Thyroid gland (tissue), 4 donors: ENCODE results near the gene CCDC3. TPM values are rescaled to one million over a fixed set of nuclear protein-coding genes. Genes with fewer than 3 reads are reported as not detected.

Experiments
- DNase-seq, 2 donors: peaks; one replicate each; pipeline ENCODE4 v3.0.0-alpha.2; 2019
- H3K27ac ChIP-seq, 3 donors: fragments of 200-600 bp; sonication (generic); 1 replicate in 2 of 3; 2 replicates in 1 of 3; pipeline ENCODE4 v1.5.1; 2016 to 2019; ENCODE audit warnings: mild to moderate bottlenecking in 1 of 3, moderate library complexity in 1 of 3
- H3K27me3 ChIP-seq: fragments of 200-600 bp; sonication (generic); one replicate; pipeline ENCODE4 v1.5.1; 2019
- H3K36me3 ChIP-seq, 2 donors: fragments of 200-600 bp; sonication (generic); one replicate each; pipeline ENCODE4 v1.5.1; 2016 to 2019
- H3K4me1 ChIP-seq, 2 donors: fragments of 200-600 bp; sonication (generic); one replicate each; pipeline ENCODE4 v1.5.1; 2017 to 2019
- H3K4me3 ChIP-seq, 3 donors: fragments of 200-600 bp; sonication (generic); replicated peaks in 1 of 3; 1 replicate in 2 of 3; 2 replicates in 1 of 3; pipeline ENCODE4 v1.5.1; 2016; ENCODE audit warnings: mild to moderate bottlenecking in 1 of 3
- H3K9me3 ChIP-seq: fragments of 200-600 bp; sonication (generic); one replicate; pipeline ENCODE4 v1.5.1; 2017
- POLR2A ChIP-seq, 2 donors: fragments of 450-650 bp; IDR thresholded peaks; one replicate each; pipeline ENCODE4 v1.6.1; 2017; ENCODE audit warnings: antibody characterized with exemption in 2 of 2, mild to moderate bottlenecking in 2 of 2, moderate library complexity in 1 of 2
- WGBS, 2 donors: methylation state at CpG; one replicate each; pipeline ENCODE4 v1.1.5; 2017; 5-methylcytosine and 5-hydroxymethylcytosine counted together
- intact Hi-C: fragments of 100-400 bp; cut with DNase I; formaldehyde crosslinking; loops from one replicate; pipeline ENCODE4 v1.15.1; 2023
- total RNA-seq, 4 donors: library from RNA; depleted of rRNA; stranded (reverse); fragments of >200 nt; gene quantifications; one replicate each; pipeline ENCODE4 v1.2.3, GENCODE V29; 2016
- TF ChIP-seq, protein P1 (sequence below), 6 experiments: fragments of 200-600 bp in 3 of 6; fragments of 450-650 bp in 3 of 6; sonication (generic) in 3 of 6; IDR thresholded peaks; one replicate each; pipeline ENCODE4 v1.5.1; 2016 to 2019; ENCODE audit warnings: antibody characterized with exemption in 6 of 6, mild to moderate bottlenecking in 2 of 6, inconsistent platforms in 1 of 6, moderate library complexity in 1 of 6

The CCDC3 gene
- 10 to 100 TPM in 1 of 4 donors, 1 to 10 TPM in 3; 4.7 to 18.7 (median 7.3) TPM for total RNA-seq

DNA sequence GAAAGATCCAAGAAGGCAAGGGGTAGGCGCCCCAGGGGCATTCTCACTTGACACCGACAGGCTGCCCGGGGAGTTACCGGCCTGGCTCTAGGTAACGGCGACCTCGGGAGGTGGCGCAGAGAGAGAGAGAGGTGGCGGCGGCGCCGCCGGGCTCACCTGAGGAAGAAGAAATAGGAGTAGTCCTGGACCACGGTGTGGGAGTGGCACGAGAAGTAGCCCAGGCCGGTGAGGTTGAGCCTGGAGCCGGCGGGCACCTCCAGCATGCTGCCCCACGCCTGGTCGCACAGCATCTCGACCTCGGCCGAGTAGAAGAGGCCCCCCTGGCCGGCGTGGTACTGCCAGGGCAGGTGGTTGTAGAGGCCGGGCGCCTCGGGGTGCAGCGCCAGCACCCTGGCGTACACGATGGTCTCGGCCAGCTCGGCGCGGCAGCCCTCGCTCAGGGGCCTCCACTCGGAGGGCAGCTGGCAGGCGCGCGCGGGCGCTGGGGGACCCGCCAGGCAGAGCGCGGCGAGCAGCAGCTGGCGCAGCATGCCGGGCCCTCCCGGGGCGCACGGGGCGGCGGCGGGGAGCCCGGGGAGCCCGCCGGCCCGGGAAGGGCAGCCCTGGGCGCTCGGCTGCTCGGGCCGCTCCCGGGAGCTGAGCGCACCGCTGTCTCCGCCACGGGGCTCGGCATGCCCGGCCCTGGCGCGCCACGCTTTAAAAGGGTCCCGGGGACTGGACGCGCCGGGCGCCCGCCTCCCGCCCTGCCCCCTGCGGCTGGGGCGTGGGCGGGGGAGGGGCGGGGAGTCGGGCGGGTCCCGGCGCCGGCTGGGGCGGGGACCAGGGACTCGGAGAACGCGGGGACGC, at the start of gene CCDC3:
Gene CCDC3, minus strand, starts transcription at position 673 of the 846 bp plus-strand sequence. Its CDS starts 143 bp downstream, at position 530.
- Histone ChIP-seq H3K27ac (no peak within 1 kb of the TSS), H3K27me3 (no peaks in the 10 kb centered on the region), H3K36me3 (no peaks in the 10 kb centered on the region), H3K4me1 (no peaks in the 10 kb centered on the region), H3K4me3 (peak within 1 kb of the TSS in 1 of 3 donors; percentile 22), H3K9me3 (no peaks in the 10 kb centered on the region)
- DNase-seq: peak; percentile 15 to 20
- intact Hi-C loops: no loop called here
- WGBS, 2 donors: 15% methylated on average over 8 to 18 of the region's 93 CpGs
- TF ChIP-seq, protein P1, sequence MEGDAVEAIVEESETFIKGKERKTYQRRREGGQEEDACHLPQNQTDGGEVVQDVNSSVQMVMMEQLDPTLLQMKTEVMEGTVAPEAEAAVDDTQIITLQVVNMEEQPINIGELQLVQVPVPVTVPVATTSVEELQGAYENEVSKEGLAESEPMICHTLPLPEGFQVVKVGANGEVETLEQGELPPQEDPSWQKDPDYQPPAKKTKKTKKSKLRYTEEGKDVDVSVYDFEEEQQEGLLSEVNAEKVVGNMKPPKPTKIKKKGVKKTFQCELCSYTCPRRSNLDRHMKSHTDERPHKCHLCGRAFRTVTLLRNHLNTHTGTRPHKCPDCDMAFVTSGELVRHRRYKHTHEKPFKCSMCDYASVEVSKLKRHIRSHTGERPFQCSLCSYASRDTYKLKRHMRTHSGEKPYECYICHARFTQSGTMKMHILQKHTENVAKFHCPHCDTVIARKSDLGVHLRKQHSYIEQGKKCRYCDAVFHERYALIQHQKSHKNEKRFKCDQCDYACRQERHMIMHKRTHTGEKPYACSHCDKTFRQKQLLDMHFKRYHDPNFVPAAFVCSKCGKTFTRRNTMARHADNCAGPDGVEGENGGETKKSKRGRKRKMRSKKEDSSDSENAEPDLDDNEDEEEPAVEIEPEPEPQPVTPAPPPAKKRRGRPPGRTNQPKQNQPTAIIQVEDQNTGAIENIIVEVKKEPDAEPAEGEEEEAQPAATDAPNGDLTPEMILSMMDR (IDR thresholded peaks at IDR 0.05): no peak
- TF ChIP-seq POLR2A (IDR thresholded peaks at IDR 0.05): no peak

- no peak for DNase-seq
- TF ChIP-seq, protein P1 (IDR thresholded peaks at IDR 0.05): no peak
- TF ChIP-seq POLR2A (IDR thresholded peaks at IDR 0.05): no peak
- Histone ChIP-seq H3K27ac (no peak overlapping the region), H3K27me3 (no peaks in the 10 kb centered on the region), H3K4me1 (peaks cover 8 to 26% of the 10 kb centered on the region in 2 donors), H3K9me3 (no peaks in the 10 kb centered on the region), H3K4me3 (no peak overlapping the region), H3K36me3 (no peaks in the 10 kb centered on the region)
- WGBS, 2 donors: 47 to 58% methylated on average over 7 of the region's 7 CpGs
- intact Hi-C loops: no loop called here
Measured at GRCh38 chr10:13051126-13051694, 49.7 kb upstream of the CCDC3 start.

- H3K4me1 ChIP-seq: peaks cover 8 to 24% of the 10 kb centered on the region in 2 donors
- no peak for TF ChIP-seq POLR2A (IDR thresholded peaks at IDR 0.05)
- TF ChIP-seq, protein P1 (IDR thresholded peaks at IDR 0.05): no peak
- no peaks in the 10 kb centered on the region for H3K27me3 ChIP-seq
- WGBS, 2 donors: 30 to 45% methylated on average over 6 of the region's 6 CpGs
- no peaks in the 10 kb centered on the region for H3K9me3 ChIP-seq
- no peak overlapping the region for H3K4me3 ChIP-seq
- intact Hi-C loops: no loop called here
- no peak for DNase-seq
- H3K27ac ChIP-seq: peak overlapping the region; percentile 39 to 60 (median 44)
- H3K36me3 ChIP-seq: no peaks in the 10 kb centered on the region
Measured at GRCh38 chr10:13049774-13050420, 48.4 kb upstream of the CCDC3 start.

DNA sequence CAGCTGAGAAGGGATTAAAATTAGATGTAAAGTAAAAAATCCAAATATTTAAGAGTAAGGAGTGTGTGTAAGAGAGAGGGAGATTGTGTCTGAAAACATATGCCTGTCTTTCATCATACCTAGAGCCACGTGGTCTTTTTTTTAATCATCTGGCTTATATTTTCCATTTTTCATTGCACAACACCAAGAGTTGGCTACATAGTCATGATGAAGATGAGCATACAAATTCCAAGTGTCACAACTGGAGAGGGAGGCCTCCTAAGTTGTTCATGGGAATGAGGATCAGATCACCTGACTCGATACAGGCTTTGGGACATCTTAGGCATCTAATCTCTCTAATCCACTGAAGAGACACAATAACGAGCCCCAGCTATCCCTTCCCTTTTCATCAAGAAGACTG, 47.2 kb upstream of the CCDC3 start:
- TF ChIP-seq POLR2A (IDR thresholded peaks at IDR 0.05): no peak
- TF ChIP-seq, protein P1 (IDR thresholded peaks at IDR 0.05): no peak
- H3K27ac ChIP-seq: no peak overlapping the region
- H3K27me3 ChIP-seq: no peaks in the 10 kb centered on the region
- no peaks in the 10 kb centered on the region for H3K9me3 ChIP-seq
- intact Hi-C loops: no loop called here
- H3K36me3 ChIP-seq: no peaks in the 10 kb centered on the region
- 78 to 88% methylated on average over 3 of the region's 3 CpGs for WGBS, 2 donors
- DNase-seq: no peak
- peaks cover 6 to 17% of the 10 kb centered on the region in 2 donors for H3K4me1 ChIP-seq
- H3K4me3 ChIP-seq: no peak overlapping the region
